OCI-LY1 (cell line): ENCODE results near the gene ZNF618.

ENCODE experiments used
- H2AFZ ChIP-seq: fragments of 200-600 bp; sonication (generic), shearing (Covaris generic); 2 replicates; pipeline ENCODE4 v1.6.0; 2014; ENCODE audit warnings: antibody characterized with exemption, mild to moderate bottlenecking, low read length
- H3F3A ChIP-seq: fragments of 200-600 bp; sonication (generic), shearing (Covaris generic); 2 replicates; pipeline ENCODE4 v1.6.0; 2014; ENCODE audit warnings: mild to moderate bottlenecking, antibody characterized with exemption, low read length, moderate library complexity; ENCODE audit not compliant: insufficient read depth
- H3K27ac ChIP-seq: fragments of 200-600 bp; sonication (generic); 2 replicates; pipeline ENCODE4 v1.5.1; 2014; ENCODE audit warnings: low read length, mixed run types, mild to moderate bottlenecking, low read depth; ENCODE audit not compliant: poor library complexity, severe bottlenecking
- H3K27me3 ChIP-seq: fragments of 200-600 bp; sonication (generic); 2 replicates; pipeline ENCODE4 v1.6.0; 2014; ENCODE audit warnings: antibody characterized with exemption, mild to moderate bottlenecking, low read length, moderate library complexity; ENCODE audit not compliant: insufficient read depth
- H3K36me3 ChIP-seq: fragments of 200-600 bp; sonication (generic); 2 replicates; pipeline ENCODE4 v1.6.1; 2014; ENCODE audit warnings: mild to moderate bottlenecking, antibody characterized with exemption, low read length, moderate library complexity, mixed read lengths; ENCODE audit not compliant: insufficient read depth
- H3K4me1 ChIP-seq: fragments of 200-600 bp; sonication (generic); 2 replicates; pipeline ENCODE4 v1.5.1; 2014; ENCODE audit warnings: mild to moderate bottlenecking, low read length, moderate library complexity; ENCODE audit not compliant: insufficient read depth, severe bottlenecking
- H3K4me2 ChIP-seq: fragments of 200-600 bp; sonication (generic), shearing (Covaris generic); 2 replicates; pipeline ENCODE4 v1.6.1; 2014; ENCODE audit warnings: low read length
- H3K4me3 ChIP-seq: fragments of 200-600 bp; sonication (generic); 2 replicates; pipeline ENCODE4 v1.5.1; 2014; ENCODE audit warnings: low read length, low read depth, mild to moderate bottlenecking, mixed read lengths; ENCODE audit not compliant: poor library complexity, severe bottlenecking
- H3K79me2 ChIP-seq: fragments of 200-600 bp; shearing (Covaris generic); 2 replicates; pipeline ENCODE4 v1.6.1; 2016; ENCODE audit warnings: mixed run types, low read length, mixed read lengths; ENCODE audit not compliant: insufficient read depth
- H3K9ac ChIP-seq: fragments of 200-600 bp; sonication (generic), shearing (Covaris generic); 2 replicates; pipeline ENCODE4 v1.6.1; 2014; ENCODE audit warnings: mild to moderate bottlenecking, low read length, mixed read lengths
- H3K9me2 ChIP-seq: fragments of 200-600 bp; sonication (generic), shearing (Covaris generic); 2 replicates; pipeline ENCODE4 v1.6.1; 2014; ENCODE audit warnings: low read depth, mild to moderate bottlenecking, low read length, mixed read lengths
- H3K9me3 ChIP-seq: fragments of 200-600 bp; shearing (Covaris generic); 2 replicates; pipeline ENCODE4 v1.6.1; 2014; ENCODE audit warnings: low read length, mixed read lengths
- H4K20me1 ChIP-seq: fragments of 200-600 bp; sonication (generic), shearing (Covaris generic); 2 replicates; pipeline ENCODE4 v1.6.0; 2016; ENCODE audit warnings: mild to moderate bottlenecking, low read length; ENCODE audit not compliant: insufficient read depth
- CTCF ChIP-seq: fragments of 200-600 bp; sonication (generic), shearing (Covaris generic); IDR thresholded peaks from 2 replicates; pipeline ENCODE4 v1.5.1; 2017; ENCODE audit warnings: mild to moderate bottlenecking, antibody characterized with exemption, low read length, moderate library complexity, mixed read lengths
- EZH2 ChIP-seq: fragments of 200-600 bp; sonication (generic), shearing (Covaris generic); IDR thresholded peaks from 2 replicates; pipeline ENCODE4 v1.8.0; 2017; ENCODE audit warnings: borderline replicate concordance, mixed run types, mild to moderate bottlenecking, antibody characterized with exemption, low read length, moderate library complexity, mixed read lengths

Gene ZNF618

DNA sequence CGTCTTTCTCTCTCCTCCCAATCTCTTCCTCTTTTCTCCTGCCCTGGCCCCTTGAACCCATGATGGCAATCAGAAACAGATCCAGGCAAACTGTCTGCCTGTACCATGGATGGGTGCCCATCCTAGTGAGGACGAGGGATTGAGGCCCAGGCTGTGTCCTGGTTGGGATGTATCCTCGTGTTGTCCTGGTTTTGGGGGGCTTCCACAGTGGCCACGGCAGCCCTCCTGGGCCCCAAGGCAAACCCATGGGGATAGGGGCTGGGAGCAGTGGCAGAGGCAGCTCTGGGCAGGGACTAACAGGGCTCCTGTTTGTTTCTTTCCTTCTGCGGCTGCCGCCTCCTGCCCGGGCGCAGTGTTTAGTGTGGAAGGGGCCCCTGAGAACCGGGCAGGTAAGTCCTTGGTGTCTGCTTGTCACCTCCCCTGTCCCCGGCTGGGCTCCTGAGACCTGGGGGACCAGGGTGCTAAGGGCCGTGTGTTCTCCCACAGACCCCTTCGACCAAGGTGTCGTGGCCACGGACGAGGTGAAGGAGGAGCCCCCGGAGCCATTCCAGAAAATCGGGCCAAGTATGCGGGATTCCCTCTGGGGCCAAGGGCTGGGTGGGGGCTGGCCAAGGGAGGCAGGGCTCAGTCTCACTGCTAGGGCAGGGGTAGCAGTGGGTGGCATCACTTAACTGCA is 132.0 kb downstream of the ZNF618 start:
- no peaks in the 10 kb centered on the region for H3K9me2 ChIP-seq
- H3K36me3 ChIP-seq = no peaks in the 10 kb centered on the region
- no peak overlapping the region for H2AFZ ChIP-seq
- H3K27ac ChIP-seq = no peak overlapping the region
- no peaks in the 10 kb centered on the region for H3F3A ChIP-seq
- no peak overlapping the region for H3K4me3 ChIP-seq
- no peaks in the 10 kb centered on the region for H3K4me1 ChIP-seq
- no peak overlapping the region for H3K4me2 ChIP-seq
- H3K9ac ChIP-seq = no peak overlapping the region
- no peak for TF ChIP-seq CTCF
- TF ChIP-seq EZH2 = no peak
- no peaks in the 10 kb centered on the region for H3K27me3 ChIP-seq
- no peaks in the 10 kb centered on the region for H3K79me2 ChIP-seq
- H4K20me1 ChIP-seq = no peaks in the 10 kb centered on the region
- no peaks in the 10 kb centered on the region for H3K9me3 ChIP-seq

DNA sequence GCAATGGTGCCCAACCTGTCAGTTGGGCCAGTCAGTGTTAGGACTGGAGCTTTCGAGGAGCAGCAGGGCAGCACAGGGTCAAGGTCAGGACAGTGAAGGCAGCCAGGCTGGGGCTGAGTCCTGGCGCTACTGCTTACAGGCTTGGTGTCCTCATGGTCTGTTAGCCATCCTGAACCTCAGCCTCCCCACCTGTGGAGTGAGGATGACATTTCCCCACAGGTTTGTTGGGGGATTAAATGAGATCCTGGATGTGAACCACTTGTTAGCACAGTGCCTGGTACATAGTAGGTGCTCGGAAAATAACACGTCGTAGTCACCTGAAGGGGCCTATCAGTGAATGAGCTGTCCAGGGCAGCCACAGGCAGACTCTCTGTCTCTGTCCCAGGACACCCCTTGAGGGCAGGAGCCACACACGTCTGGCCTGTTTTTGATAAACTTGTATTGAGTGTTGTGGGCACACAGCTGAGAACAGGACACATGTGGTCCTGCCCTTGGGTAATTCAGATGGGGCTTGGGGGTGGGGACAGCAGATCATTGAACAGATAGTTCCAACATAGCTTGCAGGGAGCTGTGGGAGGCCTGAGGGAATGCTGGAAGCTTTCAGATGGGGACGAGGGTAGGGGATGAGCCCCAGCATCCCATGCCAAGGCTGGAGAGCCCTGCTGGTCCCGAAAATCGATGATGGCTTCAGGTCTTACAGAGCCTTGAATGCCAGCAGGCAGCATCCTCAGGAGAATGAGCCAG is 132.7 kb downstream of the ZNF618 start:
- no peaks in the 10 kb centered on the region for H3K9me2 ChIP-seq
- H3F3A ChIP-seq = no peaks in the 10 kb centered on the region
- no peaks in the 10 kb centered on the region for H3K9me3 ChIP-seq
- H3K4me3 ChIP-seq = no peak overlapping the region
- H3K27me3 ChIP-seq = no peaks in the 10 kb centered on the region
- TF ChIP-seq EZH2 (no peak), CTCF (no peak)
- H2AFZ ChIP-seq = no peak overlapping the region
- no peaks in the 10 kb centered on the region for H3K36me3 ChIP-seq
- H4K20me1 ChIP-seq = no peaks in the 10 kb centered on the region
- no peak overlapping the region for H3K9ac ChIP-seq
- no peak overlapping the region for H3K27ac ChIP-seq
- no peaks in the 10 kb centered on the region for H3K79me2 ChIP-seq
- H3K4me2 ChIP-seq = no peak overlapping the region
- no peaks in the 10 kb centered on the region for H3K4me1 ChIP-seq

GRCh38 chr9:114011313-114011712 is 135.2 kb downstream of the ZNF618 start:
- H3K27ac ChIP-seq = no peak overlapping the region
- H3K36me3 ChIP-seq = no peaks in the 10 kb centered on the region

More at GRCh38 chr9:114011313-114011712, 135.2 kb downstream of the ZNF618 start:
- no peaks in the 10 kb centered on the region for H3F3A ChIP-seq
- no peak overlapping the region for H2AFZ ChIP-seq
- H3K79me2 ChIP-seq = no peaks in the 10 kb centered on the region
- no peak for TF ChIP-seq CTCF
- TF ChIP-seq EZH2 = no peak
- no peak overlapping the region for H3K9ac ChIP-seq
- no peaks in the 10 kb centered on the region for H3K9me2 ChIP-seq
- H3K27me3 ChIP-seq = no peaks in the 10 kb centered on the region
- H3K4me2 ChIP-seq = no peak overlapping the region
- H3K9me3 ChIP-seq = no peaks in the 10 kb centered on the region
- no peak overlapping the region for H3K4me3 ChIP-seq
- no peaks in the 10 kb centered on the region for H3K4me1 ChIP-seq
- H4K20me1 ChIP-seq = no peaks in the 10 kb centered on the region
